ENCODE data around the gene NSUN6. TPM values are rescaled to one million over a fixed set of nuclear protein-coding genes. Genes with fewer than 3 reads are reported as not detected.

The NSUN6 gene
- total RNA-seq, 1 donor, result 4.7 TPM

DNA sequence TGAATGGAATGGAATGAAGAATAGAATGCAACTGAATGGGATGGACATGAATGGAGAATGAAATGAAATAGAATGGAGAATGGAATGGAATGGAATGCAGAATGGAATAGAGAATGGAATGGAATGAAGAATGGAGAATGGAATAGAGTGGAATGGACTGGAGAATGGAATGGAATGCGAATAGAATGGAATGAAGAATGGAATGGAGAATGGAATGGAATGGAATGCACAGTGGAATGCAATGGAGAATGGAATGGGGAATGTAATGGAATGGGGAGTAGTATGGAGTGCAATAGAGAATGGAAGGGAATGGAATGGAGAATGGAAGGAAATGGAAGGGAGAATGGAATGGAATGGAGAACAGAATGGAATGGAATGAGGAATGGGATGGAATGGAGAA, 93.4 kb downstream of the NSUN6 start:
- no peaks in the 10 kb centered on the region for H3K27me3 ChIP-seq (ENCODE audit: insufficient read depth, low read length)
- no peaks in the 10 kb centered on the region for H4K20me1 ChIP-seq (ENCODE audit: insufficient read depth, low read length)
- DNase-seq (ENCODE audit: insufficient read length, low spot score, missing footprints), result no peak
- no peaks in the 10 kb centered on the region for H3K36me3 ChIP-seq (ENCODE audit: insufficient read depth, low read length)
- H3K79me2 ChIP-seq (ENCODE audit: insufficient read depth, low read length), result no peaks in the 10 kb centered on the region
- no peaks in the 10 kb centered on the region for H3K9me3 ChIP-seq (ENCODE audit: low read depth, low read length)
- TF ChIP-seq, protein P1, sequence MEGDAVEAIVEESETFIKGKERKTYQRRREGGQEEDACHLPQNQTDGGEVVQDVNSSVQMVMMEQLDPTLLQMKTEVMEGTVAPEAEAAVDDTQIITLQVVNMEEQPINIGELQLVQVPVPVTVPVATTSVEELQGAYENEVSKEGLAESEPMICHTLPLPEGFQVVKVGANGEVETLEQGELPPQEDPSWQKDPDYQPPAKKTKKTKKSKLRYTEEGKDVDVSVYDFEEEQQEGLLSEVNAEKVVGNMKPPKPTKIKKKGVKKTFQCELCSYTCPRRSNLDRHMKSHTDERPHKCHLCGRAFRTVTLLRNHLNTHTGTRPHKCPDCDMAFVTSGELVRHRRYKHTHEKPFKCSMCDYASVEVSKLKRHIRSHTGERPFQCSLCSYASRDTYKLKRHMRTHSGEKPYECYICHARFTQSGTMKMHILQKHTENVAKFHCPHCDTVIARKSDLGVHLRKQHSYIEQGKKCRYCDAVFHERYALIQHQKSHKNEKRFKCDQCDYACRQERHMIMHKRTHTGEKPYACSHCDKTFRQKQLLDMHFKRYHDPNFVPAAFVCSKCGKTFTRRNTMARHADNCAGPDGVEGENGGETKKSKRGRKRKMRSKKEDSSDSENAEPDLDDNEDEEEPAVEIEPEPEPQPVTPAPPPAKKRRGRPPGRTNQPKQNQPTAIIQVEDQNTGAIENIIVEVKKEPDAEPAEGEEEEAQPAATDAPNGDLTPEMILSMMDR (IDR thresholded peaks at IDR 0.05; ENCODE audit: extremely low read depth, low read depth, low read length), result no peak
- H3K27ac ChIP-seq (ENCODE audit: low read depth, low read length), result no peak overlapping the region
- no peak overlapping the region for H3K4me3 ChIP-seq (ENCODE audit: insufficient read depth, low read length)
- no peak overlapping the region for H2AFZ ChIP-seq (ENCODE audit: low read length)
- H3K4me1 ChIP-seq (ENCODE audit: insufficient read depth, low read length), result no peaks in the 10 kb centered on the region
- no peak overlapping the region for H3K4me2 ChIP-seq (ENCODE audit: insufficient read depth, low read length)

DNA sequence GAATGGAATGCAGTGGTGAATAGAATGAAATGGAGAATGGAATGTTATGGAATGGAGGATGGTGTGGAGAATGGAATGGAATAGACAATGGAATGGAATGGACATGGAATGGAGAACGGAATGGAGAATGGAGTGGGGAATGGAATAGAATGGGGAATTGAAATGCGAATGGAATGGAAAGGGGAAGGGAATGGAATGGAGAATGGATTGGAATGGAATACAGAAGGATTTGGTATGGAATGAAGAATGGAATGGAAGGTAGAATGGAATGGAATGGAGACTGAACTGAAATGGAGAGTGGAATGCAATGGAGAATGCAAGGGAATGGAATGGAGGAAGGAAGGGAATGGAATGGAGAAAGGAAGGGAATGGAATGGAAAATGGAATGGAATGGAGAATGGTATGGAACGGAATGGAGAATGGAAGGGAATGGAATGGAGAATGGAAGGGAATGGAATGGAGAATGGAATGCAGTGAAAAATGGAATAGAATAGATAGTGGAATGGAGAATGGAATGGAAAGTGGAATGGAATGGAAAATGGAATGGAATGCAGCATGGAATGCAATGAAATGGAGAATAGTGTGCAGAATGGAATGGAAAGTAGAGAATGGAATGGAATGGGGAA, 94.8 kb downstream of the NSUN6 start:
- H3K27me3 ChIP-seq (ENCODE audit: insufficient read depth, low read length), result no peaks in the 10 kb centered on the region
- H3K36me3 ChIP-seq (ENCODE audit: insufficient read depth, low read length), result no peaks in the 10 kb centered on the region
- no peak overlapping the region for H3K4me2 ChIP-seq (ENCODE audit: insufficient read depth, low read length)
- no peak overlapping the region for H3K4me3 ChIP-seq (ENCODE audit: insufficient read depth, low read length)
- TF ChIP-seq, protein P1 (IDR thresholded peaks at IDR 0.05; ENCODE audit: extremely low read depth, low read depth, low read length), result no peak
- H3K79me2 ChIP-seq (ENCODE audit: insufficient read depth, low read length), result no peaks in the 10 kb centered on the region
- H4K20me1 ChIP-seq (ENCODE audit: insufficient read depth, low read length), result no peaks in the 10 kb centered on the region
- no peak overlapping the region for H2AFZ ChIP-seq (ENCODE audit: low read length)
- H3K27ac ChIP-seq (ENCODE audit: low read depth, low read length), result no peak overlapping the region
- no peak for DNase-seq (ENCODE audit: insufficient read length, low spot score, missing footprints)
- H3K9me3 ChIP-seq (ENCODE audit: low read depth, low read length), result no peaks in the 10 kb centered on the region
- no peaks in the 10 kb centered on the region for H3K4me1 ChIP-seq (ENCODE audit: insufficient read depth, low read length)

DNA sequence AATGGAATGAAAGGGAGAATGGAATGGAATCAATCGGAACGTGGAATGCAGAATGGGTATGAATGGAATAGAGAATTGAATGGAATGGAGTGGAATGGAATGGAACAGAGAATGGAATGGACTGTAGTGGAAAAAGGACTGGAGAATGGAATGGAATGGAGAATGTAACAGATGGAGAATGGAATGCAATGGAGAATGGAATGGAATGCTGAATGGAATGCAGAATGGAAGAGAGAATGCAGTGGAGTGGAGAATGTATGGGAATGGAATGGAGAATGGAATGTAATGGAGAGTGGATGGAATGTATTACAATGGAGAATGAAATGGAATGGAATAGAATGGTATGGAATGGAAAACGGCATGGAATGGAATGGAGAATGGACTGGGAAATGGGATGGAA, 96.9 kb downstream of the NSUN6 start:
- H3K4me3 ChIP-seq (ENCODE audit: insufficient read depth, low read length), result no peak overlapping the region
- DNase-seq (ENCODE audit: insufficient read length, low spot score, missing footprints), result no peak

DNA sequence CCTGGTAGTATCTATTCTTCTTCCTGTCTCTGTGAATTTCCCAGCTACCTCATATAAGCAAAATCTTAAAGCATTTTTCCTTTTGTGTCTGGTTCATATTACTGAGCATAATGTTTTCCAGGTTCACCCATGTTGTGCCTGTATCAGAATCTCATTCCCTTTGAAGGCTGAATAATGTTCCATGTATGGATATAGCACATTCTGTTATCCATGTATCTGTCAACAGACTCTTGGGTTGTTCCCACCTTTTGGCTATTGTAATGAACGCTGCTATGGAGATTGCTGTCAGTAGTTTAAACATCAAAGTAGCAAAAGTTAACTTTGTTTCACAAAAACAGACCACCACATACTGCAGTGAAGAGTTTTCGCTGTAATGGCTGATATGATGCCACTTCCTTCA, 99.9 kb downstream of the NSUN6 start:
- Histone ChIP-seq H3K4me3 (ENCODE audit: insufficient read depth, low read length) (no peak overlapping the region), H4K20me1 (ENCODE audit: insufficient read depth, low read length) (no peaks in the 10 kb centered on the region), H2AFZ (ENCODE audit: low read length) (no peak overlapping the region), H3K27me3 (ENCODE audit: insufficient read depth, low read length) (no peaks in the 10 kb centered on the region), H3K4me1 (ENCODE audit: insufficient read depth, low read length) (no peaks in the 10 kb centered on the region), H3K9me3 (ENCODE audit: low read depth, low read length) (no peaks in the 10 kb centered on the region), H3K4me2 (ENCODE audit: insufficient read depth, low read length) (no peak overlapping the region), H3K36me3 (ENCODE audit: insufficient read depth, low read length) (no peaks in the 10 kb centered on the region), H3K27ac (ENCODE audit: low read depth, low read length) (no peak overlapping the region), H3K79me2 (ENCODE audit: insufficient read depth, low read length) (no peaks in the 10 kb centered on the region)
- DNase-seq (ENCODE audit: insufficient read length, low spot score, missing footprints), result no peak
- TF ChIP-seq, protein P1 (IDR thresholded peaks at IDR 0.05; ENCODE audit: extremely low read depth, low read depth, low read length), result no peak

More for the DNA sequence above, 96.9 kb downstream of the NSUN6 start:
- H3K79me2 ChIP-seq (ENCODE audit: insufficient read depth, low read length), result no peaks in the 10 kb centered on the region
- TF ChIP-seq, protein P1 (IDR thresholded peaks at IDR 0.05; ENCODE audit: extremely low read depth, low read depth, low read length), result no peak
- no peaks in the 10 kb centered on the region for H4K20me1 ChIP-seq (ENCODE audit: insufficient read depth, low read length)
- H3K36me3 ChIP-seq (ENCODE audit: insufficient read depth, low read length), result no peaks in the 10 kb centered on the region
- H2AFZ ChIP-seq (ENCODE audit: low read length), result no peak overlapping the region
- H3K9me3 ChIP-seq (ENCODE audit: low read depth, low read length), result no peaks in the 10 kb centered on the region
- no peak overlapping the region for H3K27ac ChIP-seq (ENCODE audit: low read depth, low read length)
- no peak overlapping the region for H3K4me2 ChIP-seq (ENCODE audit: insufficient read depth, low read length)
- H3K4me1 ChIP-seq (ENCODE audit: insufficient read depth, low read length), result no peaks in the 10 kb centered on the region
- H3K27me3 ChIP-seq (ENCODE audit: insufficient read depth, low read length), result no peaks in the 10 kb centered on the region

Measured in osteoblast (primary cell).